ENCODE results near the gene DNAJB1.
"Not testable (repeated sequence)": the region's sequence is repeated elsewhere in the genome, so short reads cannot be mapped to it uniquely, and the experiment has no call there.

The DNAJB1 gene

GRCh38 chr19:14517840-14518505, at the start of gene DNAJB1:
Gene DNAJB1 (minus strand): TSS chr19:14518397. CDS start chr19:14518349, 48 bp downstream.
- FAIRE-seq (no peak), DNase-seq (ENCODE audit: insufficient read length, low spot score) (peak; percentile 75)
- peak; percentile 99 for TF ChIP-seq POLR2A (IDR thresholded peaks at IDR 0.05; ENCODE audit: low read depth, low read length)

- DNase-seq (ENCODE audit: insufficient read length, low spot score), result no peak
- no peak for FAIRE-seq
- no peak for TF ChIP-seq POLR2A (IDR thresholded peaks at IDR 0.05; ENCODE audit: low read depth, low read length)
These were observed 48.9 kb upstream of the DNAJB1 start for GRCh38 chr19:14567079-14567478.

GRCh38 chr19:14566712-14567077, 48.5 kb upstream of the DNAJB1 start:
- FAIRE-seq (no peak), DNase-seq (ENCODE audit: insufficient read length, low spot score) (no peak)
- no peak for TF ChIP-seq POLR2A (IDR thresholded peaks at IDR 0.05; ENCODE audit: low read depth, low read length)

GRCh38 chr19:14565765-14566711, 47.8 kb upstream of the DNAJB1 start:
- TF ChIP-seq POLR2A (IDR thresholded peaks at IDR 0.05; ENCODE audit: low read depth, low read length), result no peak
- no peak for DNase-seq (ENCODE audit: insufficient read length, low spot score)
- FAIRE-seq, result no peak

- DNase-seq (ENCODE audit: insufficient read length, low spot score), result no peak
- FAIRE-seq, result no peak
- TF ChIP-seq POLR2A (IDR thresholded peaks at IDR 0.05; ENCODE audit: low read depth, low read length), result no peak
These were observed 47.1 kb upstream of the DNAJB1 start for GRCh38 chr19:14565298-14565679.

- not testable (repeated sequence) for FAIRE-seq; DNase-seq (ENCODE audit: insufficient read length, low spot score)
These were observed 46.6 kb upstream of the DNAJB1 start for GRCh38 chr19:14564652-14565297.

GRCh38 chr19:14563989-14564651, 45.9 kb upstream of the DNAJB1 start:
- DNase-seq (ENCODE audit: insufficient read length, low spot score) (no peak), FAIRE-seq (no peak)
- no peak for TF ChIP-seq POLR2A (IDR thresholded peaks at IDR 0.05; ENCODE audit: low read depth, low read length)

GRCh38 chr19:14563590-14563926, 45.4 kb upstream of the DNAJB1 start:
- DNase-seq (ENCODE audit: insufficient read length, low spot score) (no peak), FAIRE-seq (no peak)
- TF ChIP-seq POLR2A (IDR thresholded peaks at IDR 0.05; ENCODE audit: low read depth, low read length), result no peak

- DNase-seq (ENCODE audit: insufficient read length, low spot score) (no peak), FAIRE-seq (no peak)
- TF ChIP-seq POLR2A (IDR thresholded peaks at IDR 0.05; ENCODE audit: low read depth, low read length), result no peak
These were observed 44.7 kb upstream of the DNAJB1 start for GRCh38 chr19:14562660-14563589.

GRCh38 chr19:14561847-14562351, 43.7 kb upstream of the DNAJB1 start:
- DNase-seq (ENCODE audit: insufficient read length, low spot score), result no peak
- TF ChIP-seq POLR2A (IDR thresholded peaks at IDR 0.05; ENCODE audit: low read depth, low read length), result no peak
- FAIRE-seq, result no peak

GRCh38 chr19:14561249-14561648, 43.1 kb upstream of the DNAJB1 start:
- DNase-seq (ENCODE audit: insufficient read length, low spot score), result no peak
- TF ChIP-seq POLR2A (IDR thresholded peaks at IDR 0.05; ENCODE audit: low read depth, low read length), result no peak
- no peak for FAIRE-seq

- DNase-seq (ENCODE audit: insufficient read length, low spot score) (no peak), FAIRE-seq (no peak)
- no peak for TF ChIP-seq POLR2A (IDR thresholded peaks at IDR 0.05; ENCODE audit: low read depth, low read length)
These were observed 42.5 kb upstream of the DNAJB1 start for GRCh38 chr19:14560776-14561108.
